HCT116 (cell line): ENCODE results near the gene SPSB3.

Source experiments
- CEBPB ChIP-seq: IDR thresholded peaks from 2 replicates; pipeline ENCODE4 v1.6.1; 2012; ENCODE audit warnings: low read depth
- CTCF ChIP-seq, 3 experiments: fragments of 200-600 bp in 1 of 3; sonication (generic) in 1 of 3; IDR thresholded peaks in 2 of 3; conservative IDR thresholded peaks in 1 of 3; 2 replicates each; pipeline ENCODE4 v1.5.1; 2012 to 2017; ENCODE audit warnings: low read depth in 2 of 3, low read length in 2 of 3, antibody characterized with exemption in 1 of 3, borderline replicate concordance in 1 of 3, control low read depth in 1 of 3, mild to moderate bottlenecking in 1 of 3, mixed read lengths in 1 of 3, mixed run types in 1 of 3, moderate library complexity in 1 of 3; ENCODE audit not compliant: insufficient read depth in 1 of 3
- EZH2 ChIP-seq: fragments of 200-600 bp; sonication (generic); IDR thresholded peaks from 2 replicates; pipeline ENCODE4 v1.6.1; 2017; ENCODE audit warnings: antibody characterized with exemption, mixed run types
- FOSL1 ChIP-seq: IDR thresholded peaks from 2 replicates; pipeline ENCODE4 v1.6.1; 2012; ENCODE audit warnings: low read depth
- JUND ChIP-seq: IDR thresholded peaks from 2 replicates; pipeline ENCODE4 v1.6.1; 2012
- POLR2A ChIP-seq: IDR thresholded peaks from 2 replicates; pipeline ENCODE4 v1.7.0; 2011; ENCODE audit warnings: borderline replicate concordance; ENCODE audit not compliant: insufficient read depth, insufficient read length; ENCODE audit errors: extremely low read depth
- RAD21 ChIP-seq: IDR thresholded peaks from 2 replicates; pipeline ENCODE4 v1.6.1; 2012; ENCODE audit warnings: low read depth, mild to moderate bottlenecking
- SP1 ChIP-seq: IDR thresholded peaks from 2 replicates; pipeline ENCODE4 v1.6.1; 2012; ENCODE audit warnings: low read depth
- SRF ChIP-seq: IDR thresholded peaks from 2 replicates; pipeline ENCODE4 v1.6.1; 2012; ENCODE audit warnings: low read depth
- TCF7L2 ChIP-seq: IDR thresholded peaks from 2 replicates; pipeline ENCODE4 v1.7.0; 2011; ENCODE audit warnings: borderline replicate concordance, inconsistent platforms; ENCODE audit not compliant: insufficient read depth, insufficient read length; ENCODE audit errors: extremely low read depth
- ZBTB33 ChIP-seq: IDR thresholded peaks from 2 replicates; pipeline ENCODE4 v1.6.1; 2011; ENCODE audit warnings: mild to moderate bottlenecking, low read length, moderate library complexity; ENCODE audit not compliant: insufficient replicate concordance; ENCODE audit errors: extremely low read depth
- TF ChIP-seq, protein P1 (sequence below): IDR thresholded peaks from 2 replicates; pipeline ENCODE4 v1.6.1; 2012

DNA sequence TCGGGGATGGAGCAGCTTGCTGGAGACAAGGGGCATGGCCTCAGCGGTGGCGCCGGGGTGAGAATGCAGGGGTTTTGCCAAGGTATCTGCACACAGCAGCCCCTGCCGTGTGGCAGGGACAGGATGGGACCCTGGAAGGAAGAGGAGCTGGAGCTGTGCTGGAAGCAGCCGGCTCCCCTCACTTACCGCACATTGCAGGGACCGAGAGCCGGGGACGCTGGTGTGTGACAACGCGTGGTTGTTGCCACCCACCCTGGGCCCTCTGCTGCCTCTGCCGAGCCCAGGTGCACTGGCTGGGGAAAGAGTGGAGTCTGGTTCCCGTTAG lies 3.4 kb upstream of the SPSB3 start:
- TF ChIP-seq, protein P1, sequence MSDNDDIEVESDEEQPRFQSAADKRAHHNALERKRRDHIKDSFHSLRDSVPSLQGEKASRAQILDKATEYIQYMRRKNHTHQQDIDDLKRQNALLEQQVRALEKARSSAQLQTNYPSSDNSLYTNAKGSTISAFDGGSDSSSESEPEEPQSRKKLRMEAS, result no peak
- TF ChIP-seq CTCF (IDR thresholded peaks at IDR 0.05 in 2 of 3, conservative IDR thresholded peaks at IDR 0.05 in 1 of 3; ENCODE audit: borderline replicate concordance in 1 of 3, insufficient read depth in 1 of 3, low read depth in 2 of 3, low read length in 2 of 3) (no peak), SRF (no peak), POLR2A (no peak), EZH2 (no peak), JUND (no peak), TCF7L2 (no peak), SP1 (no peak), ZBTB33 (no peak), FOSL1 (no peak), CEBPB (no peak), RAD21 (no peak)
